GM23338 (cell line): Measurements from ENCODE around the gene ABHD16A. TPM values are rescaled to one million over a fixed set of nuclear protein-coding genes. Genes with fewer than 3 reads are reported as not detected.

Source experiments
- ATAC-seq: fragments of 200-7000 bp; cut with Tn5 transposase; 3 replicates; pipeline ENCODE4 v1.9.1; 2020
- DNase-seq: peaks from one replicate; pipeline ENCODE4 v3.0.0-alpha.2; 2015; ENCODE audit warnings: low spot score
- H2AFZ ChIP-seq: fragments of 200-600 bp; sonication (generic); 2 replicates; pipeline ENCODE4 v1.8.0; 2016; ENCODE audit warnings: antibody characterized with exemption, mild to moderate bottlenecking, moderate library complexity
- H3F3A ChIP-seq: fragments of 200-600 bp; sonication (generic); replicated peaks from 2 replicates; pipeline ENCODE4 v1.8.0; 2017; ENCODE audit warnings: antibody characterized with exemption, mixed run types, low read depth
- H3K27ac ChIP-seq: fragments of 200-600 bp; sonication (generic); 2 replicates; pipeline ENCODE4 v1.6.1; 2016; ENCODE audit warnings: low read depth
- H3K27me3 ChIP-seq: fragments of 200-600 bp; sonication (generic); 2 replicates; pipeline ENCODE4 v1.8.0; 2016; ENCODE audit warnings: mild to moderate bottlenecking, mixed run types, moderate library complexity; ENCODE audit not compliant: insufficient read depth
- H3K36me3 ChIP-seq: fragments of 200-600 bp; sonication (generic); 2 replicates; pipeline ENCODE4 v1.8.0; 2016; ENCODE audit warnings: mild to moderate bottlenecking; ENCODE audit not compliant: insufficient read depth
- H3K4me1 ChIP-seq: fragments of 200-600 bp; sonication (generic); 2 replicates; pipeline ENCODE4 v1.8.0; 2016; ENCODE audit warnings: mild to moderate bottlenecking, moderate library complexity; ENCODE audit not compliant: insufficient read depth
- H3K4me2 ChIP-seq: fragments of 200-600 bp; sonication (generic); 2 replicates; pipeline ENCODE4 v1.7.1; 2017; ENCODE audit warnings: mixed run types
- H3K4me3 ChIP-seq: fragments of 200-600 bp; sonication (generic); 2 replicates; pipeline ENCODE4 v1.6.1; 2016; ENCODE audit warnings: mixed run types
- H3K79me2 ChIP-seq: fragments of 200-600 bp; sonication (generic); replicated peaks from 2 replicates; pipeline ENCODE4 v1.8.0; 2017; ENCODE audit warnings: mild to moderate bottlenecking; ENCODE audit not compliant: insufficient read depth
- H3K9me2 ChIP-seq: fragments of 200-600 bp; sonication (generic); 2 replicates; pipeline ENCODE4 v1.8.0; 2017; ENCODE audit not compliant: insufficient read depth
- H4K20me1 ChIP-seq: fragments of 200-600 bp; sonication (generic); replicated peaks from 2 replicates; pipeline ENCODE4 v1.8.0; 2017; ENCODE audit warnings: mild to moderate bottlenecking; ENCODE audit not compliant: insufficient read depth
- H3K27ac Mint-ChIP-seq: 2 replicates; pipeline ENCODE4 v1.8.0; 2020; ENCODE audit warnings: inconsistent platforms, mild to moderate bottlenecking, moderate library complexity, mixed read lengths
- H3K27me3 Mint-ChIP-seq: 3 replicates; pipeline ENCODE4 v1.8.0; 2022; ENCODE audit warnings: low read depth, mild to moderate bottlenecking, moderate library complexity, mixed read lengths, inconsistent platforms; ENCODE audit not compliant: insufficient read depth, poor library complexity
- H3K36me3 Mint-ChIP-seq: 3 replicates; pipeline ENCODE4 v1.8.0; 2021; ENCODE audit warnings: low read depth, mild to moderate bottlenecking, inconsistent platforms, moderate library complexity, mixed read lengths
- H3K4me1 Mint-ChIP-seq: 3 replicates; pipeline ENCODE4 v1.8.0; 2020; ENCODE audit warnings: mild to moderate bottlenecking, inconsistent platforms, mixed read lengths
- H3K4me3 Mint-ChIP-seq: 3 replicates; pipeline ENCODE4 v1.8.0; 2021; ENCODE audit warnings: moderate library complexity, mild to moderate bottlenecking, inconsistent platforms, mixed read lengths
- H3K9me3 Mint-ChIP-seq: 3 replicates; pipeline ENCODE4 v1.8.0; 2020; ENCODE audit warnings: moderate library complexity, mild to moderate bottlenecking, inconsistent platforms, mixed read lengths
- CREB1 ChIP-seq: fragments of 250-450 bp; sonication (Bioruptor Pico); IDR thresholded peaks from 2 replicates; pipeline ENCODE4 v1.5.0; 2020; ENCODE audit warnings: low read depth, mild to moderate bottlenecking, moderate library complexity
- EZH2 ChIP-seq: fragments of 200-600 bp; sonication (generic); IDR thresholded peaks from one replicate; pipeline ENCODE4 v1.8.0; 2017; ENCODE audit warnings: antibody characterized with exemption, mild to moderate bottlenecking, low read depth; ENCODE audit not compliant: unreplicated experiment
- EZH2phosphoT487 ChIP-seq: fragments of 200-600 bp; sonication (generic); IDR thresholded peaks from one replicate; pipeline ENCODE4 v1.8.1; 2018; ENCODE audit warnings: antibody characterized with exemption; ENCODE audit not compliant: unreplicated experiment
- JUNB ChIP-seq: IDR thresholded peaks from one replicate; pipeline ENCODE4 v1.6.1; 2016; ENCODE audit warnings: antibody characterized with exemption; ENCODE audit not compliant: unreplicated experiment
- NANOG ChIP-seq: IDR thresholded peaks from 2 replicates; pipeline ENCODE4 v1.6.1; 2016; ENCODE audit warnings: antibody characterized with exemption, borderline replicate concordance
- POLR2AphosphoS5 ChIP-seq: IDR thresholded peaks from 2 replicates; pipeline ENCODE4 v1.6.1; 2016; ENCODE audit warnings: antibody characterized with exemption, low read depth
- STAT1 ChIP-seq: IDR thresholded peaks from one replicate; pipeline ENCODE4 v1.6.1; 2016; ENCODE audit warnings: antibody characterized with exemption; ENCODE audit not compliant: unreplicated experiment
- ZNF114 ChIP-seq: fragments of 250-450 bp; sonication (Bioruptor Pico); IDR thresholded peaks from 2 replicates; pipeline ENCODE4 v1.5.0; 2020; ENCODE audit warnings: mild to moderate bottlenecking, moderate library complexity
- polyA plus RNA-seq: library from polyadenylated mRNA; unstranded; fragments of >200 nt; fragmentation: Nextera tagmentation; extraction: Ambion mirVana; gene quantifications from 2 replicates; pipeline ENCODE4 v1.2.1, GENCODE V29; 2016
- total RNA-seq: library from RNA; depleted of rRNA; stranded (reverse); fragments of >200 nt; shearing (Covaris generic); gene quantifications from 2 replicates; pipeline ENCODE4 v1.2.3, GENCODE V29; 2014
- TF ChIP-seq, protein P1 (sequence below), 2 experiments: fragments of 200-600 bp in 1 of 2; sonication (generic) in 1 of 2; conservative IDR thresholded peaks; 2 replicates each; pipeline versions ENCODE4 v1.5.1 to v1.6.1; 2016 to 2017; ENCODE audit warnings: antibody characterized with exemption in 2 of 2, low read depth in 2 of 2, mild to moderate bottlenecking in 2 of 2, moderate library complexity in 1 of 2
- TF ChIP-seq, protein P2 (sequence below): fragments of 250-450 bp; sonication (Bioruptor Pico); IDR thresholded peaks from 2 replicates; pipeline ENCODE4 v1.5.0; 2020; ENCODE audit warnings: mild to moderate bottlenecking, moderate library complexity
- TF ChIP-seq, protein P3 (sequence below): IDR thresholded peaks from 2 replicates; pipeline ENCODE4 v1.6.1; 2016; ENCODE audit warnings: antibody characterized with exemption

Gene ABHD16A
- total and polyA plus RNA-seq, 2 experiments from 2014 or later = 26.9 to 37.0 TPM

DNA sequence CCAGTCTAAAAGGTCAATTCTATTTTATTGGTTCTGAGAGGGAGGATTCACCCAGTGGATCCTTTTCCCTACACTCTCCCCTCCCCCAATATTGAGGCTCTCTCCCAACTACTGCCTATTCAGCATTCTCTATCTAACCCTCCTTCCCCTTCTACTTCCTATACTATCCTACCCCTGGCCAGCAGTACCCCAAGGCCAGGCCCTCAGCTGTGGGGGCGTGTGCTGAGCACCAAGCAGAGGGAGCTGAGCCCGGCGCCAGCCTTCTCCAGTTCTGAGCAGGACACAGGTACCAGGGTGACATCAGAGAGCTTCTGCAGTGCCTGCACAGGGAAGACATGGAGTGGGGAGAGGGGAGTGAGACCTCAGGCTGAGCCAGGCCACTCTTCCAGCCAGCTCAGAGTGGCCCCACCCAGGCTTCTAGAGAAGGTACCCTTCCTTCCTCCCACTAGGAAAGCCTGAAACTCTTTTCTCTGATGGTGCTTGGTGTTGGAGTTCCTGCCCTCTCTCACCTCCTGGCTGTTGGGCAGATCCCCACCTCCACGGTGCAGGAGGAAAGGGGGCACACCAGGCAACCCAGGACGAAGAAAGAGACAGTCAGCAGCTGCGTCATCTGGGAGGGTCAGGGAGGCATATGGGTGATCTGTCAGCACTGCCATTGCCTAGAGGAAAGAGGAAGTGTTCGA lies 24.1 kb upstream of the ABHD16A start:
- no peak overlapping the region for H3K27ac Mint-ChIP-seq
- Histone ChIP-seq H3K79me2 (no peaks in the 10 kb centered on the region), H3K27ac (no peak overlapping the region), H3K4me3 (no peak overlapping the region), H3K36me3 (peaks cover 13% of the 10 kb centered on the region), H4K20me1 (no peaks in the 10 kb centered on the region; the same call in 1 of the 2 replicates), H3F3A (peaks cover 17% of the 10 kb centered on the region), H3K27me3 (peaks cover 8% of the 10 kb centered on the region; the same call in 1 of the 2 replicates), H3K9me2 (no peaks in the 10 kb centered on the region), H3K4me2 (no peak overlapping the region), H3K4me1 (peaks cover 14% of the 10 kb centered on the region; the same call in 1 of the 2 replicates), H2AFZ (no peak overlapping the region)
- H3K36me3 Mint-ChIP-seq = peaks cover 43% of the 10 kb centered on the region
- H3K9me3 Mint-ChIP-seq = no peaks in the 10 kb centered on the region; the same call in 2 of the 3 replicates
- no peak overlapping the region; the same call in 2 of the 3 replicates for H3K4me3 Mint-ChIP-seq
- DNase-seq (no peak), ATAC-seq (no peak)
- peaks cover 20% of the 10 kb centered on the region for H3K27me3 Mint-ChIP-seq
- peaks cover 19% of the 10 kb centered on the region; the same call in 2 of the 3 replicates for H3K4me1 Mint-ChIP-seq
- no peak for TF ChIP-seq STAT1
- TF ChIP-seq, protein P1, sequence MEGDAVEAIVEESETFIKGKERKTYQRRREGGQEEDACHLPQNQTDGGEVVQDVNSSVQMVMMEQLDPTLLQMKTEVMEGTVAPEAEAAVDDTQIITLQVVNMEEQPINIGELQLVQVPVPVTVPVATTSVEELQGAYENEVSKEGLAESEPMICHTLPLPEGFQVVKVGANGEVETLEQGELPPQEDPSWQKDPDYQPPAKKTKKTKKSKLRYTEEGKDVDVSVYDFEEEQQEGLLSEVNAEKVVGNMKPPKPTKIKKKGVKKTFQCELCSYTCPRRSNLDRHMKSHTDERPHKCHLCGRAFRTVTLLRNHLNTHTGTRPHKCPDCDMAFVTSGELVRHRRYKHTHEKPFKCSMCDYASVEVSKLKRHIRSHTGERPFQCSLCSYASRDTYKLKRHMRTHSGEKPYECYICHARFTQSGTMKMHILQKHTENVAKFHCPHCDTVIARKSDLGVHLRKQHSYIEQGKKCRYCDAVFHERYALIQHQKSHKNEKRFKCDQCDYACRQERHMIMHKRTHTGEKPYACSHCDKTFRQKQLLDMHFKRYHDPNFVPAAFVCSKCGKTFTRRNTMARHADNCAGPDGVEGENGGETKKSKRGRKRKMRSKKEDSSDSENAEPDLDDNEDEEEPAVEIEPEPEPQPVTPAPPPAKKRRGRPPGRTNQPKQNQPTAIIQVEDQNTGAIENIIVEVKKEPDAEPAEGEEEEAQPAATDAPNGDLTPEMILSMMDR (conservative IDR thresholded peaks at IDR 0.05; ENCODE audit: low read depth in 2 of 2) = no peak
- TF ChIP-seq, protein P2, sequence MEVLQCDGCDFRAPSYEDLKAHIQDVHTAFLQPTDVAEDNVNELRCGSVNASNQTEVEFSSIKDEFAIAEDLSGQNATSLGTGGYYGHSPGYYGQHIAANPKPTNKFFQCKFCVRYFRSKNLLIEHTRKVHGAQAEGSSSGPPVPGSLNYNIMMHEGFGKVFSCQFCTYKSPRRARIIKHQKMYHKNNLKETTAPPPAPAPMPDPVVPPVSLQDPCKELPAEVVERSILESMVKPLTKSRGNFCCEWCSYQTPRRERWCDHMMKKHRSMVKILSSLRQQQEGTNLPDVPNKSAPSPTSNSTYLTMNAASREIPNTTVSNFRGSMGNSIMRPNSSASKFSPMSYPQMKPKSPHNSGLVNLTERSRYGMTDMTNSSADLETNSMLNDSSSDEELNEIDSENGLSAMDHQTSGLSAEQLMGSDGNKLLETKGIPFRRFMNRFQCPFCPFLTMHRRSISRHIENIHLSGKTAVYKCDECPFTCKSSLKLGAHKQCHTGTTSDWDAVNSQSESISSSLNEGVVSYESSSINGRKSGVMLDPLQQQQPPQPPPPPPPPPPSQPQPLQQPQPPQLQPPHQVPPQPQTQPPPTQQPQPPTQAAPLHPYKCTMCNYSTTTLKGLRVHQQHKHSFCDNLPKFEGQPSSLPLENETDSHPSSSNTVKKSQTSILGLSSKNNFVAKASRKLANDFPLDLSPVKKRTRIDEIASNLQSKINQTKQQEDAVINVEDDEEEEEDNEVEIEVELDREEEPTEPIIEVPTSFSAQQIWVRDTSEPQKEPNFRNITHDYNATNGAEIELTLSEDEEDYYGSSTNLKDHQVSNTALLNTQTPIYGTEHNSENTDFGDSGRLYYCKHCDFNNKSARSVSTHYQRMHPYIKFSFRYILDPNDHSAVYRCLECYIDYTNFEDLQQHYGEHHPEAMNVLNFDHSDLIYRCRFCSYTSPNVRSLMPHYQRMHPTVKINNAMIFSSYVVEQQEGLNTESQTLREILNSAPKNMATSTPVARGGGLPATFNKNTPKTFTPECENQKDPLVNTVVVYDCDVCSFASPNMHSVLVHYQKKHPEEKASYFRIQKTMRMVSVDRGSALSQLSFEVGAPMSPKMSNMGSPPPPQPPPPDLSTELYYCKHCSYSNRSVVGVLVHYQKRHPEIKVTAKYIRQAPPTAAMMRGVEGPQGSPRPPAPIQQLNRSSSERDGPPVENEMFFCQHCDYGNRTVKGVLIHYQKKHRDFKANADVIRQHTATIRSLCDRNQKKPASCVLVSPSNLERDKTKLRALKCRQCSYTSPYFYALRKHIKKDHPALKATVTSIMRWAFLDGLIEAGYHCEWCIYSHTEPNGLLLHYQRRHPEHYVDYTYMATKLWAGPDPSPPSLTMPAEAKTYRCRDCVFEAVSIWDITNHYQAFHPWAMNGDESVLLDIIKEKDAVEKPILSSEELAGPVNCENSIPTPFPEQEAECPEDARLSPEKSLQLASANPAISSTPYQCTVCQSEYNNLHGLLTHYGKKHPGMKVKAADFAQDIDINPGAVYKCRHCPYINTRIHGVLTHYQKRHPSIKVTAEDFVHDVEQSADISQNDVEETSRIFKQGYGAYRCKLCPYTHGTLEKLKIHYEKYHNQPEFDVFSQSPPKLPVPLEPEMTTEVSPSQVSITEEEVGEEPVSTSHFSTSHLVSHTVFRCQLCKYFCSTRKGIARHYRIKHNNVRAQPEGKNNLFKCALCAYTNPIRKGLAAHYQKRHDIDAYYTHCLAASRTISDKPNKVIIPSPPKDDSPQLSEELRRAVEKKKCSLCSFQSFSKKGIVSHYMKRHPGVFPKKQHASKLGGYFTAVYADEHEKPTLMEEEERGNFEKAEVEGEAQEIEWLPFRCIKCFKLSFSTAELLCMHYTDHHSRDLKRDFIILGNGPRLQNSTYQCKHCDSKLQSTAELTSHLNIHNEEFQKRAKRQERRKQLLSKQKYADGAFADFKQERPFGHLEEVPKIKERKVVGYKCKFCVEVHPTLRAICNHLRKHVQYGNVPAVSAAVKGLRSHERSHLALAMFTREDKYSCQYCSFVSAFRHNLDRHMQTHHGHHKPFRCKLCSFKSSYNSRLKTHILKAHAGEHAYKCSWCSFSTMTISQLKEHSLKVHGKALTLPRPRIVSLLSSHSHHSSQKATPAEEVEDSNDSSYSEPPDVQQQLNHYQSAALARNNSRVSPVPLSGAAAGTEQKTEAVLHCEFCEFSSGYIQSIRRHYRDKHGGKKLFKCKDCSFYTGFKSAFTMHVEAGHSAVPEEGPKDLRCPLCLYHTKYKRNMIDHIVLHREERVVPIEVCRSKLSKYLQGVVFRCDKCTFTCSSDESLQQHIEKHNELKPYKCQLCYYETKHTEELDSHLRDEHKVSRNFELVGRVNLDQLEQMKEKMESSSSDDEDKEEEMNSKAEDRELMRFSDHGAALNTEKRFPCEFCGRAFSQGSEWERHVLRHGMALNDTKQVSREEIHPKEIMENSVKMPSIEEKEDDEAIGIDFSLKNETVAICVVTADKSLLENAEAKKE = no peak
- no peak for TF ChIP-seq POLR2AphosphoS5
- no peak for TF ChIP-seq CREB1 (CRISPR knock-in tag)
- TF ChIP-seq EZH2 = no peak
- no peak for TF ChIP-seq ZNF114
- TF ChIP-seq, protein P3, sequence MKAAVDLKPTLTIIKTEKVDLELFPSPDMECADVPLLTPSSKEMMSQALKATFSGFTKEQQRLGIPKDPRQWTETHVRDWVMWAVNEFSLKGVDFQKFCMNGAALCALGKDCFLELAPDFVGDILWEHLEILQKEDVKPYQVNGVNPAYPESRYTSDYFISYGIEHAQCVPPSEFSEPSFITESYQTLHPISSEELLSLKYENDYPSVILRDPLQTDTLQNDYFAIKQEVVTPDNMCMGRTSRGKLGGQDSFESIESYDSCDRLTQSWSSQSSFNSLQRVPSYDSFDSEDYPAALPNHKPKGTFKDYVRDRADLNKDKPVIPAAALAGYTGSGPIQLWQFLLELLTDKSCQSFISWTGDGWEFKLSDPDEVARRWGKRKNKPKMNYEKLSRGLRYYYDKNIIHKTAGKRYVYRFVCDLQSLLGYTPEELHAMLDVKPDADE = no peak
- TF ChIP-seq EZH2phosphoT487 = no peak
- TF ChIP-seq JUNB = no peak
- no peak for TF ChIP-seq NANOG
